ENCODE measurements around the gene ADGRB3. TPM values are rescaled to one million over a fixed set of nuclear protein-coding genes. Genes with fewer than 3 reads are reported as not detected.

The ADGRB3 gene
- total RNA-seq, 1 donor from 2014 or later = 2.7 TPM

DNA sequence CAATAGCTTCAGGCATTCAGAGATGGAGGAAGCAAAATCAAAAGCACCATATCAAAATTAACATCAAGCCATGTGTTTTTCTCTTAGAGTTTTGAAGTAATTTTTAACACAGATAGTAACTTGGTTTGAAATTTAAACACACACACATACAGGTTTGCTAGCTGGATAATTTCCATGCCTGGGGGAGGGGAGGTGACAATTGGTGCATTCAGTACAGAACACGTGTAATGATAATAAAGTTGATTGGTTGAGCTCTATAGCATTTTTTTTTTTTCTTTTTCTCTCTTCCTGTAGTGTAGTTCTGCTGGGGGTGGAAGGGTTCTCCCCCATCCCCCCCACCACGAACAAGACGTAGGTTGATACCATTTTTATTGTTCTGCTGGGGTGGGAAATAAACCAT, 596.9 kb downstream of the ADGRB3 start:
- DNase-seq (ENCODE audit: extremely low spot score in 2 of 2) = no peak
- H3K4me1 ChIP-seq = no peaks in the 10 kb centered on the region
- no peak for TF ChIP-seq POLR2AphosphoS5 (IDR thresholded peaks at IDR 0.05; ENCODE audit: insufficient read depth in 1 of 2, low read depth in 1 of 2)
- TF ChIP-seq CTCF (IDR thresholded peaks at IDR 0.05) = no peak
- no peak for TF ChIP-seq POLR2A (IDR thresholded peaks at IDR 0.05)

DNA sequence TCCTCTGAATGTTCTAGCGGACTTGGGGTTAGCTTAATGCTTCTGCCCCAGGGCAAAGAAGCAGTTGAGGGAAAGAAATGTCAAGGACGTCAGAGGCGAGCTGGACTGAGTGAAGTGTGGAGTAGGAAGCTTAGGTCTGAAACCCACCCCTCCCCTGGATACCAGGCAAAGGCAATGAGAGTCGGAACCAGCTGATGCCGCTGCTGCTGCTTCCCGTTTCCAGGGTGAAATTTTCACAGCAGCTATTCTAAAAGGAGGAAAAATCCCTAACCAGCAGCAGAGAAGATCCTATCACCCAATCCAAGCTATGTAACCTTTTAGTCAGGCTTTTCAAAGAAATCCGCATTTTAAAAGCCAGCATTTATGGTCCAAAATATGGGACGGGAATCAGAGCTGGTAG, 597.4 kb downstream of the ADGRB3 start:
- no peaks in the 10 kb centered on the region for H3K9me3 ChIP-seq
- intact Hi-C loops (cut with DNase I) = no loop called here
- no peak for DNase-seq (ENCODE audit: extremely low spot score in 2 of 2)
- no peak overlapping the region for H3K27ac ChIP-seq
- no peaks in the 10 kb centered on the region for H3K4me1 ChIP-seq
- TF ChIP-seq POLR2A (IDR thresholded peaks at IDR 0.05) = no peak
- no peak for TF ChIP-seq POLR2AphosphoS5 (IDR thresholded peaks at IDR 0.05; ENCODE audit: insufficient read depth in 1 of 2, low read depth in 1 of 2)
- TF ChIP-seq CTCF (IDR thresholded peaks at IDR 0.05) = no peak
- H3K27me3 ChIP-seq = no peaks in the 10 kb centered on the region
- no peaks in the 10 kb centered on the region for H3K36me3 ChIP-seq
- no peak overlapping the region for H3K4me3 ChIP-seq

More for the DNA sequence above, 596.9 kb downstream of the ADGRB3 start:
- Histone ChIP-seq H3K9me3 (no peaks in the 10 kb centered on the region), H3K36me3 (no peaks in the 10 kb centered on the region), H3K4me3 (no peak overlapping the region), H3K27ac (no peak overlapping the region), H3K27me3 (no peaks in the 10 kb centered on the region)
- intact Hi-C loops (cut with DNase I) = no loop called here

GRCh38 chr6:69232911-69233448, 597.9 kb downstream of the ADGRB3 start:
- Histone ChIP-seq H3K9me3 (no peaks in the 10 kb centered on the region), H3K27me3 (no peaks in the 10 kb centered on the region), H3K4me3 (no peak overlapping the region), H3K4me1 (no peaks in the 10 kb centered on the region), H3K36me3 (no peaks in the 10 kb centered on the region), H3K27ac (no peak overlapping the region)
- intact Hi-C loops (cut with DNase I) = no loop called here
- DNase-seq (ENCODE audit: extremely low spot score in 2 of 2) = no peak
- TF ChIP-seq POLR2A (IDR thresholded peaks at IDR 0.05) = no peak
- TF ChIP-seq CTCF (IDR thresholded peaks at IDR 0.05) = no peak
- no peak for TF ChIP-seq POLR2AphosphoS5 (IDR thresholded peaks at IDR 0.05; ENCODE audit: insufficient read depth in 1 of 2, low read depth in 1 of 2)

- intact Hi-C loops (cut with DNase I) = no loop called here
- DNase-seq (ENCODE audit: extremely low spot score in 2 of 2) = no peak
- no peaks in the 10 kb centered on the region for H3K4me1 ChIP-seq
- no peak overlapping the region for H3K27ac ChIP-seq
- no peaks in the 10 kb centered on the region for H3K27me3 ChIP-seq
- H3K9me3 ChIP-seq = no peaks in the 10 kb centered on the region
- no peaks in the 10 kb centered on the region for H3K36me3 ChIP-seq
- H3K4me3 ChIP-seq = no peak overlapping the region
- TF ChIP-seq POLR2AphosphoS5 (IDR thresholded peaks at IDR 0.05; ENCODE audit: insufficient read depth in 1 of 2, low read depth in 1 of 2) (no peak), POLR2A (IDR thresholded peaks at IDR 0.05) (no peak), CTCF (IDR thresholded peaks at IDR 0.05) (no peak)
Measured at GRCh38 chr6:69238067-69238466, 603.0 kb downstream of the ADGRB3 start.

GRCh38 chr6:69246983-69247382, 611.9 kb downstream of the ADGRB3 start:
- Histone ChIP-seq H3K27ac (no peak overlapping the region), H3K36me3 (no peaks in the 10 kb centered on the region), H3K27me3 (no peaks in the 10 kb centered on the region), H3K4me3 (no peak overlapping the region), H3K4me1 (no peaks in the 10 kb centered on the region), H3K9me3 (no peaks in the 10 kb centered on the region)
- no peak for DNase-seq (ENCODE audit: extremely low spot score in 2 of 2)
- TF ChIP-seq CTCF (IDR thresholded peaks at IDR 0.05) (no peak), POLR2AphosphoS5 (IDR thresholded peaks at IDR 0.05; ENCODE audit: insufficient read depth in 1 of 2, low read depth in 1 of 2) (no peak), POLR2A (IDR thresholded peaks at IDR 0.05) (no peak)
- intact Hi-C loops (cut with DNase I) = no loop called here
